Right atrium auricular region (tissue), 2 donors: Measurements from ENCODE around the gene UGT1A7. TPM values are rescaled to one million over a fixed set of nuclear protein-coding genes. Genes with fewer than 3 reads are reported as not detected.

Experiments used
- DNase-seq: peaks from one replicate; pipeline ENCODE4 v3.0.0-alpha.2; 2019; ENCODE audit warnings: low spot score
- H3K27ac ChIP-seq, 2 donors: fragments of 200-600 bp; sonication (generic); 1 replicate in 1 of 2; 2 replicates in 1 of 2; pipeline ENCODE4 v1.5.1; 2016 to 2019
- H3K27me3 ChIP-seq, 2 donors: fragments of 200-600 bp; sonication (generic); one replicate each; pipeline versions ENCODE4 v1.5.1 to v1.6.0; 2017 to 2019
- H3K36me3 ChIP-seq: fragments of 200-600 bp; sonication (generic); one replicate; pipeline ENCODE4 v1.5.1; 2016
- H3K4me1 ChIP-seq, 2 donors: fragments of 200-600 bp; sonication (generic); one replicate each; pipeline versions ENCODE4 v1.5.1 to v1.6.0; 2017 to 2019
- H3K4me3 ChIP-seq, 2 donors: fragments of 200-600 bp; sonication (generic); 1 replicate in 1 of 2; 2 replicates in 1 of 2; pipeline ENCODE4 v1.5.1; 2017 to 2019; ENCODE audit warnings: mild to moderate bottlenecking in 1 of 2, moderate library complexity in 1 of 2
- H3K9me3 ChIP-seq, 2 donors: fragments of 200-600 bp; sonication (generic); one replicate each; pipeline ENCODE4 v1.5.1; 2019
- CTCF ChIP-seq, 2 donors: fragments of 200-600 bp; sonication (generic); IDR thresholded peaks; one replicate each; pipeline ENCODE4 v1.5.1; 2019; ENCODE audit warnings: antibody characterized with exemption in 2 of 2
- total RNA-seq, 2 donors: library from RNA; depleted of rRNA; stranded (reverse); fragments of >200 nt; gene quantifications; one replicate each; pipeline ENCODE4 v1.1.0, GENCODE V29; 2016

UGT1A7 gene
- total RNA-seq, 2 donors from 2014 or later: not detected

- Histone ChIP-seq H3K4me3 (no peak overlapping the region), H3K4me1 (no peaks in the 10 kb centered on the region), H3K9me3 (no peaks in the 10 kb centered on the region), H3K27me3 (no peaks in the 10 kb centered on the region), H3K36me3 (no peaks in the 10 kb centered on the region), H3K27ac (no peak overlapping the region)
- TF ChIP-seq CTCF (IDR thresholded peaks at IDR 0.05): no peak
- DNase-seq: no peak
These were observed 82.6 kb downstream of the UGT1A7 start for GRCh38 chr2:233764264-233764663.

DNA sequence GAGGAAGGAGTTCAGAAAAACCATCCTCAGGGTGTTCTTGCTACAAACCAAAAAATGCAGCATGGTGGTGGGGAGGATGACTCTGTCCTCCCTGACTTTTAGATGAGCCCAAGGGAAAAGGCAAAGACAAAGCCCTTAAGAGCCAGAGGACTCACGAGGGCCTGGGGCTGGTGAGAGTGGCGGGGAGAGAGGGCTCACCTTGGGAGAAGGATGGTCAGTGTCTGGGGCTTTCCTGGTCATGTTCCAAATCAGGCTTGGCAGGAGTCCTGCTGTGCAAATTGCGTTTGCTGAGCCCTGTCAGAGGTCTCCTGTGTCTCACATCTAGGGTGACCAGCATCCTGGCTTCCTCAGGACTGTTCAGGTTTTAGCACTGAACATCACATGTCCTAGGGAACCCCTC lies 83.1 kb downstream of the UGT1A7 start:
- no peak overlapping the region for H3K4me3 ChIP-seq
- H3K27ac ChIP-seq: no peak overlapping the region
- no peak for DNase-seq
- H3K36me3 ChIP-seq: no peaks in the 10 kb centered on the region
- H3K9me3 ChIP-seq: no peaks in the 10 kb centered on the region
- no peaks in the 10 kb centered on the region for H3K27me3 ChIP-seq
- H3K4me1 ChIP-seq: no peaks in the 10 kb centered on the region
- no peak for TF ChIP-seq CTCF (IDR thresholded peaks at IDR 0.05)

DNA sequence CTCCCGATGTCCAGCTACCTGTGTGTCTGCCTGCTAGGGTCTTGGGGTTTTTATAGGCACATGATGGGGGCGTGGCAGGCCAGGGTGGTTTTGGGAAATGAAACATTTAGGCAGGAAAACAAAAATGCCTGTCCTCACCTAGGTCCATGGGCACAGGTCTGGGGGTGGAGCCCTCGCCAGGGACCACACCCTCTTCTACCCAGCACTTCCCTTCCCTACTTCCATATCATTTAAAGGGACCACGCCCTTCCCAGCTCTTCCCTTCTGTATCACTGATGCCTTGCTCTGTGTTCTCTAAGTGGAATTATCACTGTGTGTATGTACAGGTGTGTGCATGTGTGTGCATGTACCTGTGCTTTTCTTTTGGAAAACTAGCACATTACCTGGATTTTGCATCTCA lies 84.7 kb downstream of the UGT1A7 start:
- Histone ChIP-seq H3K9me3 (no peaks in the 10 kb centered on the region), H3K27me3 (no peaks in the 10 kb centered on the region)
- no peak for DNase-seq

GRCh38 chr2:233768076-233768475 lies 86.4 kb downstream of the UGT1A7 start:
- Histone ChIP-seq H3K4me1 (no peaks in the 10 kb centered on the region), H3K27ac (no peak overlapping the region), H3K9me3 (no peaks in the 10 kb centered on the region), H3K36me3 (no peaks in the 10 kb centered on the region), H3K27me3 (no peaks in the 10 kb centered on the region), H3K4me3 (no peak overlapping the region)
- DNase-seq: no peak
- TF ChIP-seq CTCF (IDR thresholded peaks at IDR 0.05): no peak

More for the DNA sequence above, 84.7 kb downstream of the UGT1A7 start:
- no peak for TF ChIP-seq CTCF (IDR thresholded peaks at IDR 0.05)
- H3K36me3 ChIP-seq: no peaks in the 10 kb centered on the region
- H3K4me1 ChIP-seq: no peaks in the 10 kb centered on the region
- no peak overlapping the region for H3K4me3 ChIP-seq
- no peak overlapping the region for H3K27ac ChIP-seq

- no peaks in the 10 kb centered on the region for H3K27me3 ChIP-seq
- TF ChIP-seq CTCF (IDR thresholded peaks at IDR 0.05): no peak
- H3K4me3 ChIP-seq: no peak overlapping the region
- H3K4me1 ChIP-seq: no peaks in the 10 kb centered on the region
- H3K9me3 ChIP-seq: no peaks in the 10 kb centered on the region
- H3K27ac ChIP-seq: no peak overlapping the region
- DNase-seq: no peak
- no peaks in the 10 kb centered on the region for H3K36me3 ChIP-seq
These were observed 87.6 kb downstream of the UGT1A7 start for GRCh38 chr2:233769260-233769659.

DNA sequence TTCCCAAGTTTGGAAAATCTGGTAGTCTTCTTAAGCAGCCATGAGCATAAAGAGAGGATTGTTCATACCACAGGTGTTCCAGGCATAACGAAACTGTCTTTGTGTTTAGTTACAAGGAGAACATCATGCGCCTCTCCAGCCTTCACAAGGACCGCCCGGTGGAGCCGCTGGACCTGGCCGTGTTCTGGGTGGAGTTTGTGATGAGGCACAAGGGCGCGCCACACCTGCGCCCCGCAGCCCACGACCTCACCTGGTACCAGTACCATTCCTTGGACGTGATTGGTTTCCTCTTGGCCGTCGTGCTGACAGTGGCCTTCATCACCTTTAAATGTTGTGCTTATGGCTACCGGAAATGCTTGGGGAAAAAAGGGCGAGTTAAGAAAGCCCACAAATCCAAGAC lies 90.5 kb downstream of the UGT1A7 start:
- DNase-seq: no peak
- TF ChIP-seq CTCF (IDR thresholded peaks at IDR 0.05): no peak
- Histone ChIP-seq H3K27ac (no peak overlapping the region), H3K9me3 (peaks cover 0 to 8% of the 10 kb centered on the region in 2 donors), H3K4me1 (no peaks in the 10 kb centered on the region), H3K36me3 (no peaks in the 10 kb centered on the region), H3K4me3 (no peak overlapping the region), H3K27me3 (no peaks in the 10 kb centered on the region)
